T-helper 22 cell (primary cell): ENCODE data around the gene GRIK4.
"Not testable (repeated sequence)": the region's sequence is repeated elsewhere in the genome, so short reads cannot be mapped to it uniquely, and the experiment has no call there.

ENCODE experiments used
- DNase-seq: peaks from one replicate; pipeline ENCODE4 v3.0.0-alpha.2; 2020; ENCODE audit warnings: low read depth

The GRIK4 gene

GRCh38 chr11:120608760-120609211 lies 97.2 kb downstream of the GRIK4 start:
- DNase-seq: no peak

- DNase-seq: no peak
These were observed 98.6 kb downstream of the GRIK4 start for GRCh38 chr11:120610111-120610510.

DNA sequence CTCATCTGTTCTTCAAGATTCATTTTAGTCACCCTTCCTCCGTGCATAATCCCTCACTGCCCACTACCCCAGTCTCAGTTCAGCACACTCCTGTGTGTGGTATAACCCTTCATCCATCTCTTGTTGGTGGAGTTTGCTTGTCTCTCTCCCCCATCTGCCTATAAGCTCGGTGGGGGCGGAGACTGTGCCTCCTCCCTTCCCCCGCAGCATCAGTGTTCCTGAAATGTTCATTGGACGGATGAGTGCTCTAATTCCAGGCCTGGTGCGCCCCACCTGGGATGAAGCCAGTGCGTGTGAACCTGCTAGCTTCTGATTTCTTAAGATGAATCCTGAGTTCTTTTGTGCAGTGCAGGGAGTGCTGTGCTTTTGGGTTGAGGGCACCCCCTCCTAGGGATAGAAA lies 100.0 kb downstream of the GRIK4 start:
- no peak for DNase-seq

- DNase-seq: no peak
These were observed 101.1 kb downstream of the GRIK4 start for GRCh38 chr11:120612513-120613263.

GRCh38 chr11:120613264-120614226 lies 102.0 kb downstream of the GRIK4 start:
- DNase-seq: no peak

DNA sequence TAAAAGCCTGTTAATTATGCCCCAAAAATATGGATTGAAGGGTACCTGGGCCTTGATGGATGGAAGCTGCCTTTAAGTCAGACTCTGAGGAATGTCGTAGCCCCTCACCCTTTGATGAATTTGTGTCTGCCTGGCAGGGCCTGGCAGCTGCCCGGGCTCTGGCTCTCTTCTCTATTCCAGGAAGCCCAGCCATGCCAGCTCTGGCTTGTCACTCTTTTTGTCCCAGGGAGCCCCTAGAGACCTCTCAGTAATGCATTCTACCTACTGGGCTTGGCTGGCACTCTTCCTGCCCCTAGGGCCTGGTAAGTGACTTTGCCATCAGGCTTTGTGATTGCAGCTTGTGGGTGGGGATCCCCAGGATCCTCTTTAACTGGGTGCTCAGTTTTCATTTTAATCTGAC lies 103.8 kb downstream of the GRIK4 start:
- DNase-seq: no peak

DNA sequence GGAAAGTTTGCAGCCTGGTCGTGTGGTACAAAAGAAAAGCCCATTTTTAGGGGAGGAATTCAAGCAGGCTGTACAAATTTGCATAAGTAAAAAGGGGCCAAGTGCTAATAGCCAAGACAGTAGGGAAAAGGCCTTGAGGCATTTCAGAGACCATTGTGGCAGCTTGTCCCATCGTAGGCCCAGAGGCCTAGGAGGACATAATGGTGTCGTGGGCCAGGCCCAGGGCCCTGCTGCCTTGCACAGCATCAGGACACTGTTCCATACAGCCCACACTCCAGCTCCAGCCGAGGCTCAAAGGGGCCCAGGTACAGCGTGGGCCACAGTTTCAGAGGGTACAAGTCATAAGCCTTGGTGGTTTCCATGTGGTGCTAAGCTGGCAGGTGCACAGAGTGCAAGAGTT lies 106.9 kb downstream of the GRIK4 start:
- DNase-seq: no peak

- no peak for DNase-seq
These were observed 110.8 kb downstream of the GRIK4 start for GRCh38 chr11:120622189-120622875.

DNA sequence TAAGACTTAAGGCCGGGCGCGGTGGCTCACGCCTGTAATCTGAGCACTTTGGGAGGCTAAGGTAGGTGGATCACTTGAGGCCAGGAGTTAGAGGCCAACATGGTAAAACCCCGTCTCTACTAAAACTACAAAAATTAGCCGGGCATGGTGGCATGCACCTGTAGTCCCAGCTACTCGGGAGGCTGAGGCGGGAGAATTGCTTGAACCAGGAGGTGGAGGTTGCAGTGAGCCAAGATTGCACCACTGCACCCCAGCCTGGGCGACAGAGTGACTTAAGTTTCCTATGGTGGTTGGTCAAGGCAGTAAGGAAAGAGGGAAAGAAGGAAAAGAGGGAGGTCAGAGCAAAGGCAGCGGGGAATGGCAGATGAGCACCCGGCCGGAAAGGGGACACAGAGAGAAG lies 113.4 kb downstream of the GRIK4 start:
- not testable (repeated sequence) for DNase-seq

DNA sequence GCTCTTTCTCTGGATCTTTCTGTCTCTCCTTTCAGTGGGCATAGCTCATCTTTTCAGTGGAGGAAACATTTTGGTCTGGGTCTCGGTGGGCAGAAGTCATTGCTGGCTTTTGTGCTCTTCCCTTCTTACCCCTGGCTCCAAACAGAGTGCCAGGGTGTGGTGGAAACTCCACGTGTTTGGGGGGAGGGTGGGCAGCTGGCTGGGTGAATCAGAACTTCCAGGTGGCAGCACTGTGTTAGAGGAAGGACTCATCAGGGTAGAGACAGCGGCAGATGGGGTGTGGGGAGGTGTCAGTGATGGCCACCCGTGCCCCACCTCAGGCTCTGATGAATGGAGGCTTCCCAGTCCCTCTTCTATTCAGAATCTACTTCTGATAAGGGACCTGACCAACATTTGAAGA lies 114.0 kb downstream of the GRIK4 start:
- DNase-seq: no peak

DNA sequence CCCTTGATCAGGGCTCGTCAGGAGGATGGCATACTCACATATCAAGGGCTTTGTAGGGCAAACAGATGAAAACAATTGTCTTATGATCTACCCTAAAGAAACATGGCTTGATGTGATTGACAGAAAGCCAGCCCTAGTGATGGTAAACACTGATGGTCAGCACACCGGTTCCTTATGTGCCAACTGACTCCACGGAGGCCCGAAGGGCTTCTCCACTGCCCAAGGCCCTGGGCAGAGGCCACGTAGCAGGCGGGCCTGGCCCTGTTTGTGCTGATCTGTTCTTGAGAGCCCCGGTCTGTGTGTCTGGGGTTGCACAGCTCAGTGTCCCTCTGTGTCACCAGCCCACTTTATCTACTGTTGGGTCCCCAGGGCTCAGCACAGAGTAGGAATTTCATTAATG lies 115.2 kb downstream of the GRIK4 start:
- DNase-seq: no peak

GRCh38 chr11:120627327-120628163 lies 116.0 kb downstream of the GRIK4 start:
- DNase-seq: no peak

DNA sequence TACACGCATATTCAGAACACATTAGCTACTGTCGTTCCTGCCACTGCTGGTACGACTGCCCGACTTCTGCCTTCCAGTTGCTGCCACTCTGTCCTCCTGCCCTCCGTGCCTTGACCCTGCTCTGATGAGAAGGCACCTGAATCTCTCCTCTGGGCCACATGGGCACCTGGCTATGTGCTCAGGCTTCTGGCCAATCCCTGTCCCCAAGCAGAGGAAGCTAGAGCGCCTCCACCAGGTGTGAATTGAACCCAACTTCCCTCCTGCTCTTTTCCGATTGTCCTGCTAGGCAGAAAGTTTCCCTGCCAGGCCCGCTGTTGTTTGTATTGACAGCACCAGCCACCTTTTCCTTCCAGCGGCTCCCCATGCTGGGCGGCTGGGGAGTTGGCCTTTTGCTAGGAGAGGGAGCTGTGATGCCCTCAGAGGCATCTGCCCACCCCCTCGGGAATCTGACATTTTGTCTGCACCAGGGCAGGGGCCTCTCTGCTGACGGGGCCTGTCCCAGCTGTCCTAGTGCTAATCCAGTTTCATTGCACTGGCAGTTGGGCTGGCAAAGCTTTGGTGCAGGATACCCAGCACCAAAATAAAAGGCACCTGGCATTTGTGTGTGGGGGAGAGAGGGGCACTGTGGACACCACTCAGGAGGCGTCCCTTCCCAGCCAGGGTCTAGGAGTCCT lies 118.0 kb downstream of the GRIK4 start:
- no peak for DNase-seq

DNA sequence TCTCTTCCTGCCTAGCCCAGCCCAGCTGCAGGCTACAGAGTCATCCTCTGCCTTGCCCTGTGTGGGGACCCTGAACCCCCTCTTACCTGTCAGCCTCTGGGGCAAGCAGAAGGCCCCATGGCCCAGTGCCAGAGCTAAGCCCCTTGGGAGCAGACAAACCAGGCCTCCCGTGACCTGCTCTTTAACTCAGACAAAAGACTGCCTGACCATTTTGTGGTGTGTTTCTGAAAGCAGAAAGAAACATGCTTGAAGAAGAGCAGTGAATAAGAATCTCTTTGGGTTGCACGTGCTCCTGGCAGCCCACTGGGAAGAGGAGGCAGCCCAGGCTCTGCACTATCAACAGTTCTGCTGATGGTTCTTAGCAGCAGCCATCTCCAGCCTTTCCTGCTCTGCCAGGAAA lies 118.6 kb downstream of the GRIK4 start:
- DNase-seq: no peak

GRCh38 chr11:120632579-120632978 lies 121.0 kb downstream of the GRIK4 start:
- DNase-seq: no peak

DNA sequence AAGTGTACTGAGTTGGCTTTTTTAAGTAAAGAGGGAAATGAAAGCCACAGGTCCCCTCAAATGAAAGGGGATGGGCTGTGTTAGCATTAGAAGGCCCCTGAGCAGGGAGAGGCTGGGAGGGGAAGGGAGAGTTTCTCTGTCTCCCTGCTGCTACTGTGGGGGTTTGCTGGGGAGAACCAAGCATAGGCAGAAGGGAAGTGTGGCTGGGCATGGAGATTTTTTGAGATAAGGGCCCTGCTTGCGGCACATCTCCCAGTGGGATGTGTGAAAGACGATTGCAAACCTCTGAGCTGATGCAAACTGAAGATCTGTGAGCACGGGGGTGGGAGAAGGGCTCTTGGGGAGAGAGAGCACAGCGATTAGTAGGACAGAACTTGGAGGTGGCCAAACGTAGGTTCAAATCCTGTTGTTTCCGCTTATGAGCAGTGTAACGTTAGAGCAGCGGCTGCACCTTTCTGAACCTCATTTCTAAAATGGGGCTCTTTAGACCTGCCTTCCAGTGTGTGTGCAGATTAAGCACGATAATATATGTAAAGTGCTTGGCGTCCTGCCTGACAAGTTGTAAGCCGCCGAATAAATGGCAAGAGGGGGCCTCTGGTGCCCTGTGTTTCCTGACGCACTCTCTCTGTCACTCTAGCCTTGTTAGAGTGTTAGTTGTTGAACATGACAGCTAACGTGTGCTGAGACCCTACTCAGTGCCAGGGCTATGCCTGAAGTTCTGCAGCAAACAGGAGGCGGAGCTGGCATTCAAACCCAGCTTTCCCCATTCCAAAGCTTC lies 122.3 kb downstream of the GRIK4 start:
- DNase-seq: no peak

DNA sequence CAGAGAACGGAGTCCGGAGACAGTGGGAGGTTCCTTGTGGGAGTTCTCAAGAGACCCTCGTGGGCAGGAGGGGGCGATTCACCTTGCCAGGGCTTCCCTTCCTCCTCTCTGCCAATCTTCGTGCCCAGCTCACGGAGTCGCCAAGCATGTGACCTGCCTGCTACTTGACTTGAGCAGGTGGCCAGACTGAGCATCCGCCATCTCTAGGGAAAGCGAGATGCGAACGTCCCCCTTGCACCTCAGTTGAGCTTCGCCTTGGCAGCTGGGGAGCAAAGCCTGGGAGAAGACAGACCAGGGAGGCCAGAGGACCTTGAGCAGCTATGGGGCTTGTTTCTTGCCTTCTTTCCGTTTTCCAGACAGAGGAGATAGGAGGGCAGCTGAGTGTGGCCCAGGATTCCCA lies 123.2 kb downstream of the GRIK4 start:
- DNase-seq: no peak

- no peak for DNase-seq
These were observed 123.7 kb downstream of the GRIK4 start for GRCh38 chr11:120635136-120635810.

GRCh38 chr11:120637131-120637530 lies 125.6 kb downstream of the GRIK4 start:
- no peak for DNase-seq
